NCI-H2107 treated with DMSO at 0.1 percent for 48 hours (cell line): ENCODE results near the gene GALNT3.

Source experiments
- DNase-seq: peaks from one replicate; lab custom pipeline; 2025; ENCODE audit not compliant: unreplicated experiment; lab: John Stamatoyannopoulos, UW

The GALNT3 gene

DNA sequence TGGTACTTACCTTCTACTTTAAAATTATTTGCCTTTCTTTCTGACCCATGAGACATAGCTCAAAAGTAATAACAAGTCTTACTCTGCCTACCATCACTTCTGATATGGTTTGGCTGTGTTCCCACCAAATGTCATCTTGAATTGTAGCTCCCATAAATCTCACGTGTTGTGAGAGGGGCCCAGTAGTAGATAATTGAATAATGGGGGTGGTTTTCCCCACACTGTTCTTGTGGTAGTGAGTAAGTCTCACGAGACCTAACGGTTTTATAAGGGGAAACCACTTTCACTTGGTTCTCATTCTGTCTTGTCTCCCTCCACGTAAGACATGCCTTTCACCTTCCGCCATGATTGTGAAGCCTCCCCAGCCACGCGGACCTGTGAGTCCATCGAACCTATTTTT is 47.5 kb downstream of the GALNT3 start:
- no peak for DNase-seq

GRCh38 chr2:165745916-165746315 is 48.1 kb downstream of the GALNT3 start:
- no peak for DNase-seq

- DNase-seq: no peak
Measured at GRCh38 chr2:165743442-165743841, 50.6 kb downstream of the GALNT3 start.

DNA sequence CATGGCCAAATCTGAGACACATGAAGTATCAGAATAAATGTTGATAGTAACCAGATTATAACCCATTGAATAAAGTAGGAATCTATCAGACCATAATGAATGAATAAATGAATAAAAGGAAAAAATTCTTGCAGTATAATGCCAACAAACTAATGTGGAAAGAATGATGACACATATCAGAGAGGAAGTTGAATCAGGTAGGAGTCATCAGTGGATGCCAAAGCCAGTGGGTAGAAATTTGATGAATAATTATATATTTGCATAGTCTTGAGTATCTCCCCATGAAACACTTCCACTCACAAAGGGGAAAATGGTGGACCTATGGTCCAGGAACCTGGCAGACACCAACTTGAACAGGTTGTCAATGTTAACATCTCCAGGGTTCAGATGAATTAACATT is 68.6 kb downstream of the GALNT3 start:
- DNase-seq: no peak

GRCh38 chr2:165720511-165720910 is 73.5 kb downstream of the GALNT3 start:
- peak; percentile 21 for DNase-seq

- no peak for DNase-seq
Measured at GRCh38 chr2:165718610-165719210, 75.3 kb downstream of the GALNT3 start.

GRCh38 chr2:165716091-165716490 is 78.0 kb downstream of the GALNT3 start:
- DNase-seq: no peak

- DNase-seq: no peak
Measured at GRCh38 chr2:165706960-165707487, 87.0 kb downstream of the GALNT3 start.

- no peak for DNase-seq
Measured at GRCh38 chr2:165701147-165701546, 92.9 kb downstream of the GALNT3 start.

DNA sequence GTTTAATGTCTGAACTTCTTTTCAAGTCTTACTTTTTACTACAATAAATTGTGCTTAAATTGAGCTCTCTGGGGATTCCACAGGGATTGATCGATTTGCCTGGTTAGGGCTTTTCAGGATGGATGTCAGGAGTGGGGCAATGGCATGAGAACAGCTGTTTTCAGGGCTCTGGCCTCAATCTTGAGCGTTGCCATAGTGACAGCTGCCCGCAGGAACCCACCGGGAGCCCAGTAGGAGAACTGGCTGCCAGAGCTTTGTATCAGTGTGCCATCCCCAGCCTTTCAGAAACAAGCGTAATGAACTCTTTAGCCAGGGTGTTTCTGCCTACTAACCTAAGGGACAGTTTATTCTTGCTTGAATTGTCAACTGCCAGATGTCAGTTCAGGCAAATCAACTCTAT is 93.5 kb downstream of the GALNT3 start:
- DNase-seq: no peak

- DNase-seq: no peak
Measured at GRCh38 chr2:165699946-165700345, 94.1 kb downstream of the GALNT3 start.

DNA sequence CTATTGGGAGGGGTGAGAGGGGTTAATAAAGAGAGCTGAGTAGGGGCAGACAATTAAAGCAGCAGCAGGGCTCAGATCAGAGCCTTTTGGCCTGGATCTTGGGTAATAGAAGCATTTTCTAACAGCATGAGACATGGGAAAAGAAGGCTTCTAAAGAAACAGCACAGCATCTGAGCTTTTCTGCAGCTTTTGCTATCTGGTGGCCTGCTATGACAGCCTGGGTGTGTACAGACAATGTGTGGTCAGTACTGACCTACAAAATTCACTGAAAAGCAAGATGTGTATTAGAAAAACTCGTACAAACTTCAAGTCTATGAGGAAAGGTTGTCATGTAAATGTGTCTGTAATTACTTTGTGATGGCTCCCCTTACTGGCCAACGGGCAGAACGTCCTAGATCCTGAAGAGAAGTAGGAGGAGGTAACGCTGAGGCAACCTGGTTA is 95.6 kb downstream of the GALNT3 start:
- DNase-seq: peak; percentile 60

DNA sequence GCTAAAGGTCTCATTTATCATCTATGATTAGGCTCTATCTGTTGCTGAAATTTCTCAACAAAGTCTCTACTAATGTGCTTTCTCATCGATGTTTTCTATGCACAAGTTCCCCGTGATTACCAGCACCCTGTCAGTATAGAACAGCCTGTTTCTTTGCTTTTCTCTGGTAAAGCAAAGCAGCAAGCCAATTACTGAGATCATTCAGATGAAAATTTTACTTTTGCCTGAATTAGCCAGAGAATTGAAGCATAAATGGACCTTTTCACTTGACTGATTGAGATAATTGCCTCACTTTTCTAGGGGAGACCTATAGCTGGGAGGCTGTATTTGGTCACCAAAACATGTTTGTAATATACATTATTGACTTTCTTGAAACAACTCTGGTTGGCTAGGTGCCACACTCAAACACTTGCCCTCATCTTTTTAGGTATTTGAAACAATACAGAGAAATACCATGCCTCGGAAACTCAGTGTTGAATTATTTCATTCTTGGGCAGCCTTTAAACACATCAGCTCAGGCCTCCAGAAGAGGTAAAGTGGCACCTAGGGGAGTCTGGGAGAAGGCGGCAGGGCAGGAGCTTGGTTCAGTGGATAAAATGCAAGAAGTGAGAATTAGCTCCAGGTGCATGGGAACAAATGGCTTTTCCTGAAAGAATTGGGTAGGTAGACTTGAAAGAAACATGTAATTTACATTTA is 96.2 kb downstream of the GALNT3 start:
- no peak for DNase-seq
